IMR-90 (cell line): ENCODE measurements around the gene CDK5RAP2. TPM values are rescaled to one million over a fixed set of nuclear protein-coding genes. Genes with fewer than 3 reads are reported as not detected.

Experiments
- ATAC-seq: fragments of 200-7000 bp; cut with Tn5 transposase; 2 replicates; pipeline ENCODE4 v1.9.1; 2020; ENCODE audit warnings: low read depth, mild to moderate bottlenecking, moderate library complexity
- BruUV-seq: library from RNA; stranded (reverse); fragments of 400-500 nt; replicated peaks from 2 replicates; lab custom pipeline; 2021; lab: Mats Ljungman, UMichigan
- CTCF ChIA-PET: fragments of 300-600 bp; formaldehyde crosslinking; extraction: SDS; loops from one replicate; lab custom pipeline; 2021; ENCODE audit warnings: antibody characterized with exemption; lab: Yijun Ruan, JAX
- POLR2A ChIA-PET: fragments of 300-600 bp; sonication (Branson Sonifier 250); formaldehyde crosslinking; loops from one replicate; lab custom pipeline; 2022; ENCODE audit warnings: antibody characterized with exemption; ENCODE audit not compliant: unreplicated experiment; lab: Charles Lee
- DNase-seq: peaks from one replicate; pipeline ENCODE4 v3.0.0; 2013
- H2AFZ ChIP-seq: replicated peaks from 2 replicates; pipeline ENCODE3; 2013; ENCODE audit warnings: low read length, mild to moderate bottlenecking; ENCODE audit not compliant: poor library complexity
- H2AK5ac ChIP-seq: 2 replicates; pipeline ENCODE4 v1.6.1; 2013; ENCODE audit warnings: low read depth, low read length, inconsistent platforms
- H2AK9ac ChIP-seq: replicated peaks from 2 replicates; pipeline ENCODE3; 2013; ENCODE audit warnings: mild to moderate bottlenecking, low read depth, low read length, moderate library complexity; ENCODE audit not compliant: poor library complexity
- H2BK120ac ChIP-seq: 2 replicates; pipeline ENCODE4 v1.6.1; 2013; ENCODE audit warnings: low read depth, low read length, inconsistent platforms
- H2BK15ac ChIP-seq: 3 replicates; pipeline ENCODE4 v1.6.1; 2013; ENCODE audit warnings: low read depth, low read length, inconsistent platforms
- H2BK20ac ChIP-seq: 2 replicates; pipeline ENCODE4 v1.6.1; 2013; ENCODE audit warnings: low read depth, mild to moderate bottlenecking, inconsistent platforms, low read length, moderate library complexity
- H2BK5ac ChIP-seq: 2 replicates; pipeline ENCODE4 v1.6.1; 2013; ENCODE audit warnings: mild to moderate bottlenecking, low read depth, low read length, inconsistent platforms; ENCODE audit not compliant: poor library complexity, severe bottlenecking
- H3K14ac ChIP-seq: replicated peaks from 2 replicates; pipeline ENCODE4 v1.6.1; 2013; ENCODE audit warnings: low read depth, low read length, inconsistent platforms
- H3K18ac ChIP-seq: 2 replicates; pipeline ENCODE4 v1.6.1; 2013; ENCODE audit warnings: low read depth, low read length, control low read depth
- H3K23ac ChIP-seq: 2 replicates; pipeline ENCODE4 v1.6.1; 2013; ENCODE audit warnings: low read depth, low read length, inconsistent platforms
- H3K27ac ChIP-seq: 2 replicates; pipeline ENCODE4 v1.5.1; 2013; ENCODE audit warnings: mild to moderate bottlenecking, control low read depth, low read length; ENCODE audit not compliant: insufficient read depth
- H3K27me3 ChIP-seq: 2 replicates; pipeline ENCODE4 v1.6.1; 2013; ENCODE audit warnings: low read length; ENCODE audit not compliant: control insufficient read depth, insufficient read depth
- H3K36me3 ChIP-seq: 2 replicates; pipeline ENCODE4 v1.6.1; 2013; ENCODE audit warnings: low read length, mixed read lengths; ENCODE audit not compliant: control insufficient read depth, insufficient read depth
- H3K4ac ChIP-seq: 2 replicates; pipeline ENCODE4 v1.6.1; 2013; ENCODE audit warnings: low read depth, low read length, inconsistent platforms
- H3K4me1 ChIP-seq: 2 replicates; pipeline ENCODE4 v1.6.1; 2013; ENCODE audit warnings: low read length, mixed read lengths; ENCODE audit not compliant: control insufficient read depth, insufficient read depth
- H3K4me2 ChIP-seq: 2 replicates; pipeline ENCODE4 v1.6.1; 2013; ENCODE audit warnings: low read depth, mild to moderate bottlenecking, control low read depth, low read length, moderate library complexity
- H3K4me3 ChIP-seq: 2 replicates; pipeline ENCODE4 v1.5.1; 2013; ENCODE audit warnings: low read depth, mild to moderate bottlenecking, control low read depth, low read length, moderate library complexity; ENCODE audit not compliant: insufficient read depth
- H3K56ac ChIP-seq: 2 replicates; pipeline ENCODE4 v1.6.1; 2013; ENCODE audit warnings: low read length, inconsistent platforms; ENCODE audit not compliant: insufficient read depth; ENCODE audit errors: extremely low read depth
- H3K79me1 ChIP-seq, 2 experiments: 2 replicates each; pipeline ENCODE4 v1.6.1; 2013; ENCODE audit warnings: low read length in 2 of 2, inconsistent platforms in 1 of 2, low read depth in 1 of 2
- H3K9ac ChIP-seq: 2 replicates; pipeline ENCODE4 v1.6.1; 2013; ENCODE audit warnings: low read depth, low read length, control low read depth
- H3K9me1 ChIP-seq: 2 replicates; pipeline ENCODE4 v1.6.1; 2013; ENCODE audit warnings: low read length, inconsistent platforms; ENCODE audit not compliant: insufficient read depth
- H3K9me3 ChIP-seq: 2 replicates; pipeline ENCODE4 v1.6.1; 2013; ENCODE audit warnings: low read length; ENCODE audit not compliant: control insufficient read depth, insufficient read depth
- H4K20me1 ChIP-seq: 2 replicates; pipeline ENCODE4 v1.6.1; 2013; ENCODE audit warnings: low read length, inconsistent platforms; ENCODE audit not compliant: insufficient read depth
- H4K5ac ChIP-seq: 2 replicates; pipeline ENCODE4 v1.6.1; 2013; ENCODE audit warnings: mild to moderate bottlenecking, low read depth, low read length, control low read depth
- H4K8ac ChIP-seq, 2 experiments: 2 replicates each; pipeline ENCODE4 v1.6.1; 2013; ENCODE audit warnings: low read depth in 2 of 2, low read length in 2 of 2, control low read depth in 1 of 2, inconsistent platforms in 1 of 2
- H4K91ac ChIP-seq: 2 replicates; pipeline ENCODE4 v1.6.1; 2013; ENCODE audit warnings: low read depth, low read length, inconsistent platforms; ENCODE audit not compliant: insufficient read depth
- BHLHE40 ChIP-seq: fragments of 150-350 bp; IDR thresholded peaks from 2 replicates; pipeline ENCODE4 v1.6.1; 2016; ENCODE audit warnings: mild to moderate bottlenecking, low read depth, low read length
- CEBPB ChIP-seq: IDR thresholded peaks from 2 replicates; pipeline ENCODE4 v1.6.1; 2012; ENCODE audit warnings: low read depth, low read length, improper control_type of control experiment
- CHD1 ChIP-seq: IDR thresholded peaks from 2 replicates; pipeline ENCODE4 v1.6.1; 2012; ENCODE audit warnings: low read depth, low read length, improper control_type of control experiment
- FOS ChIP-seq: fragments of 150-350 bp; IDR thresholded peaks from 2 replicates; pipeline ENCODE4 v1.6.1; 2016; ENCODE audit warnings: low read depth, low read length
- MAFK ChIP-seq: IDR thresholded peaks from 2 replicates; pipeline ENCODE4 v1.6.1; 2012; ENCODE audit warnings: low read depth, low read length, improper control_type of control experiment
- MAZ ChIP-seq: IDR thresholded peaks from 2 replicates; pipeline ENCODE4 v1.6.1; 2012; ENCODE audit warnings: low read depth, mild to moderate bottlenecking, low read length, improper control_type of control experiment, moderate library complexity, borderline replicate concordance
- MXI1 ChIP-seq: IDR thresholded peaks from 2 replicates; pipeline ENCODE4 v1.6.1; 2012; ENCODE audit warnings: low read depth, mild to moderate bottlenecking, low read length, moderate library complexity, borderline replicate concordance
- NFE2L2 ChIP-seq: fragments of 150-350 bp; IDR thresholded peaks from 2 replicates; pipeline ENCODE4 v1.6.1; 2016; ENCODE audit warnings: low read depth, mild to moderate bottlenecking, low read length
- POLR2A ChIP-seq: IDR thresholded peaks from 2 replicates; pipeline ENCODE4 v1.6.1; 2012; ENCODE audit warnings: mild to moderate bottlenecking, low read depth, low read length
- RAD21 ChIP-seq: IDR thresholded peaks from 2 replicates; pipeline ENCODE4 v1.6.1; 2012; ENCODE audit warnings: low read length, improper control_type of control experiment
- RCOR1 ChIP-seq: IDR thresholded peaks from 2 replicates; pipeline ENCODE4 v1.6.1; 2012; ENCODE audit warnings: mild to moderate bottlenecking, low read length, improper control_type of control experiment; ENCODE audit not compliant: insufficient replicate concordance
- RFX5 ChIP-seq: IDR thresholded peaks from 2 replicates; pipeline ENCODE4 v1.8.0; 2012; ENCODE audit warnings: low read depth, mild to moderate bottlenecking, low read length, moderate library complexity
- SMC3 ChIP-seq: fragments of 150-350 bp; IDR thresholded peaks from 2 replicates; pipeline ENCODE4 v1.6.1; 2016; ENCODE audit warnings: low read depth, mild to moderate bottlenecking, antibody characterized with exemption, low read length, moderate library complexity
- USF2 ChIP-seq: fragments of 150-350 bp; IDR thresholded peaks from 2 replicates; pipeline ENCODE4 v1.6.1; 2017; ENCODE audit warnings: mild to moderate bottlenecking, antibody characterized with exemption, low read length, low read depth
- WGBS, 2 experiments: methylation state at CpG; one replicate each; pipeline versions ENCODE4 v1.1.5 to v1.1.7; 2013; ENCODE audit warnings: missing lambda C conversion rate in 2 of 2; ENCODE audit not compliant: insufficient read length in 1 of 2; ENCODE audit errors: extremely low coverage in 2 of 2; 5-methylcytosine and 5-hydroxymethylcytosine counted together
- dilution Hi-C: fragments of 300-500 bp; cut with HindIII; formaldehyde crosslinking; loops from one replicate; pipeline ENCODE4 v1.14.3; 2018; ENCODE audit warnings: low sequenced_read_pairs; ENCODE audit not compliant: unreplicated experiment
- in situ Hi-C: fragments of 300-500 bp; cut with MboI; formaldehyde crosslinking; loops from 3 replicates; pipeline ENCODE4 v1.14.3; 2019; ENCODE audit warnings: low sequenced_read_pairs, inconsistent platforms, mixed read lengths
- intact Hi-C: fragments of 100-400 bp; cut with micrococcal nuclease; formaldehyde crosslinking; loops from 2 replicates; pipeline ENCODE4 v1.10.0; 2022
- polyA plus RNA-seq, 3 experiments: library from polyadenylated mRNA; depleted of rRNA; stranded (reverse); fragments of >200 nt; gene quantifications; 2 replicates each; pipeline ENCODE4 v1.2.3, GENCODE V29; 2012; ENCODE audit warnings: low replicate concordance in 1 of 3
- total RNA-seq: library from RNA; depleted of rRNA; stranded (reverse); fragments of >200 nt; gene quantifications from 2 replicates; pipeline ENCODE4 v1.2.3, GENCODE V29; 2012
- TF ChIP-seq, protein P1 (sequence below): conservative IDR thresholded peaks from 2 replicates; pipeline ENCODE4 v1.5.1; 2012; ENCODE audit warnings: mild to moderate bottlenecking, low read depth, low read length, improper control_type of control experiment
- TF ChIP-seq, protein P2 (sequence below): fragments of 150-350 bp; IDR thresholded peaks from 2 replicates; pipeline ENCODE4 v1.6.1; 2016; ENCODE audit warnings: low read depth, mild to moderate bottlenecking, low read length, moderate library complexity, borderline replicate concordance

Gene CDK5RAP2
- total and polyA plus RNA-seq, 2 of the 4 experiments (the other 2 are of a cell fraction), result 29.5 to 31.7 TPM

DNA sequence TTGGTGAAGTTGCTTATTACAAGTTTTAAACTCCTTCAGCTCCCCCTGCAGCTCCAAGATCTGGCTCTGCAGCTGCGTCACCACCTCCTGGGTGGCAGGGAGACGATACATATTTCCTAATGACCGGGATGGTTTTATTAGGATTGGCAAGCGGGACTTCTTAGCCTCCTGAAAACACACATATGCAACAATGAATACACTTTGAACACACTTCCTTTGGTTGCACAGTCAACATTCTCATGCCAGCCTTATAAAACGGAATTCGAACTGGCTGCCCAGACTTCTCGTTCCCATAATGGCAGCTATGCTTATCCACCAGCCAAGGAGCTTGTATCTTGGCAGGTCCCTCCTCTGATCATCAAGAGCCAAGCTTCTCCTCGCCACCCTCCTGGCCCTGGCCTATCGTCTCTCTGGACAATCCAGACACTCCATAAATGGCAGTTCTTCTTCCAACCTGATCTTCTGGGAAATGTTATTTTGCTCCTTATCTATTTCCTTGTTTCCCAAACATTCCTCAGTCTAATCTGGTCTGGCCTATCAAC, 131.9 kb downstream of the CDK5RAP2 start:
- CTCF ChIA-PET, result no interaction called here
- H2AFZ ChIP-seq, result no peak overlapping the region
- in situ Hi-C loops, result no loop called here

More for the DNA sequence above, 131.9 kb downstream of the CDK5RAP2 start:
- Histone ChIP-seq H2BK120ac (no peak overlapping the region), H2AK9ac (no peak overlapping the region), H2BK15ac (no peak overlapping the region), H3K9ac (no peak overlapping the region), H4K8ac (no peak overlapping the region), H3K27me3 (no peaks in the 10 kb centered on the region), H3K4me3 (no peak overlapping the region), H2BK20ac (no peak overlapping the region), H3K56ac (no peak overlapping the region), H3K27ac (no peak overlapping the region), H3K4me1 (peaks cover 7% of the 10 kb centered on the region), H3K79me1 (peaks cover 11 to 20% of the 10 kb centered on the region in 2 experiments), H3K14ac (no peak overlapping the region), H3K18ac (no peak overlapping the region), H2BK5ac (no peak overlapping the region), H3K23ac (no peak overlapping the region), H3K9me1 (peaks cover 10% of the 10 kb centered on the region), H3K9me3 (no peaks in the 10 kb centered on the region), H4K91ac (no peak overlapping the region), H4K5ac (no peak overlapping the region), H4K20me1 (no peaks in the 10 kb centered on the region), H3K4me2 (no peak overlapping the region), H2AK5ac (no peak overlapping the region), H3K36me3 (peaks cover 2% of the 10 kb centered on the region; the same call in 1 of the 2 replicates), H3K4ac (no peak overlapping the region)
- dilution Hi-C loops, result no loop called here
- intact Hi-C loops, result no loop called here
- TF ChIP-seq FOS (no peak), BHLHE40 (no peak), SMC3 (no peak), MAFK (no peak), NFE2L2 (no peak), RCOR1 (no peak), POLR2A (no peak), MAZ (no peak), MXI1 (no peak), RAD21 (no peak), CHD1 (no peak), RFX5 (no peak), USF2 (no peak), CEBPB (no peak)
- TF ChIP-seq, protein P1, sequence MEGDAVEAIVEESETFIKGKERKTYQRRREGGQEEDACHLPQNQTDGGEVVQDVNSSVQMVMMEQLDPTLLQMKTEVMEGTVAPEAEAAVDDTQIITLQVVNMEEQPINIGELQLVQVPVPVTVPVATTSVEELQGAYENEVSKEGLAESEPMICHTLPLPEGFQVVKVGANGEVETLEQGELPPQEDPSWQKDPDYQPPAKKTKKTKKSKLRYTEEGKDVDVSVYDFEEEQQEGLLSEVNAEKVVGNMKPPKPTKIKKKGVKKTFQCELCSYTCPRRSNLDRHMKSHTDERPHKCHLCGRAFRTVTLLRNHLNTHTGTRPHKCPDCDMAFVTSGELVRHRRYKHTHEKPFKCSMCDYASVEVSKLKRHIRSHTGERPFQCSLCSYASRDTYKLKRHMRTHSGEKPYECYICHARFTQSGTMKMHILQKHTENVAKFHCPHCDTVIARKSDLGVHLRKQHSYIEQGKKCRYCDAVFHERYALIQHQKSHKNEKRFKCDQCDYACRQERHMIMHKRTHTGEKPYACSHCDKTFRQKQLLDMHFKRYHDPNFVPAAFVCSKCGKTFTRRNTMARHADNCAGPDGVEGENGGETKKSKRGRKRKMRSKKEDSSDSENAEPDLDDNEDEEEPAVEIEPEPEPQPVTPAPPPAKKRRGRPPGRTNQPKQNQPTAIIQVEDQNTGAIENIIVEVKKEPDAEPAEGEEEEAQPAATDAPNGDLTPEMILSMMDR, result no peak
- TF ChIP-seq, protein P2, sequence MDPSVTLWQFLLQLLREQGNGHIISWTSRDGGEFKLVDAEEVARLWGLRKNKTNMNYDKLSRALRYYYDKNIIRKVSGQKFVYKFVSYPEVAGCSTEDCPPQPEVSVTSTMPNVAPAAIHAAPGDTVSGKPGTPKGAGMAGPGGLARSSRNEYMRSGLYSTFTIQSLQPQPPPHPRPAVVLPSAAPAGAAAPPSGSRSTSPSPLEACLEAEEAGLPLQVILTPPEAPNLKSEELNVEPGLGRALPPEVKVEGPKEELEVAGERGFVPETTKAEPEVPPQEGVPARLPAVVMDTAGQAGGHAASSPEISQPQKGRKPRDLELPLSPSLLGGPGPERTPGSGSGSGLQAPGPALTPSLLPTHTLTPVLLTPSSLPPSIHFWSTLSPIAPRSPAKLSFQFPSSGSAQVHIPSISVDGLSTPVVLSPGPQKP, result no peak
- ATAC-seq, result no peak
- 92% methylated on average over 2 of the region's 9 CpGs; no CpG with 5 or more reads in 1 of the 2 experiments for WGBS, 2 experiments
- DNase-seq, result no peak
- POLR2A ChIA-PET, result no interaction called here
- BruUV-seq, result no TSS peak
